ENCODE measurements around the gene KRT36. TPM values are rescaled to one million over a fixed set of nuclear protein-coding genes. Genes with fewer than 3 reads are reported as not detected.

Gene KRT36
- total RNA-seq, 4 donors from 2014 or later, result 0.38 TPM; not detected in 3

DNA sequence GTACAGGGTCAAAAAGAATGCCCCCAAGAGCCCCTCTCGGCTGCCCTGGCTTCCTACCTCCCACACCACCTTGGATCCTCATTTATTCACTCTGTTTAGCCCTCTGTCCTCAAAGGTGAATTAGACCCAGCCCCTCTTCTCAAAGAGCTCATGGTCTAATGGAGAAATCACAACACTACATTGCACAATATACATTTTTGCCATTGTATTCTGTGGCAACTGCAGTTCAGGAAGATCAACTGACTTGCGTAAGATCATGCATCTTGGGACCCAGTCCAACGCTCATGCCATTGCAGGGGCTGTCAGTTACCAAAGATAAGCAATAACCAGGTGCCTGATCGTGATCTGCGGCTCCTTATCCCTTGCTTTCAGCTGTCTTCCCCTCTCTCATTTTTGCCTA lies 50.3 kb downstream of the KRT36 start:
- H3K36me3 ChIP-seq, result no peaks in the 10 kb centered on the region
- H3K4me1 ChIP-seq, result no peaks in the 10 kb centered on the region
- WGBS, 2 donors, result 83 to 91% methylated on average over 4 of the region's 5 CpGs
- H3K27me3 ChIP-seq, result peaks cover 0 to 13% (median 0%) of the 10 kb centered on the region in 4 donors
- H3K4me3 ChIP-seq, result no peak overlapping the region
- intact Hi-C loops (cut with DNase I), result no loop called here
- DNase-seq, result no peak
- no peak for TF ChIP-seq POLR2A (IDR thresholded peaks at IDR 0.05)
- TF ChIP-seq, protein P1, sequence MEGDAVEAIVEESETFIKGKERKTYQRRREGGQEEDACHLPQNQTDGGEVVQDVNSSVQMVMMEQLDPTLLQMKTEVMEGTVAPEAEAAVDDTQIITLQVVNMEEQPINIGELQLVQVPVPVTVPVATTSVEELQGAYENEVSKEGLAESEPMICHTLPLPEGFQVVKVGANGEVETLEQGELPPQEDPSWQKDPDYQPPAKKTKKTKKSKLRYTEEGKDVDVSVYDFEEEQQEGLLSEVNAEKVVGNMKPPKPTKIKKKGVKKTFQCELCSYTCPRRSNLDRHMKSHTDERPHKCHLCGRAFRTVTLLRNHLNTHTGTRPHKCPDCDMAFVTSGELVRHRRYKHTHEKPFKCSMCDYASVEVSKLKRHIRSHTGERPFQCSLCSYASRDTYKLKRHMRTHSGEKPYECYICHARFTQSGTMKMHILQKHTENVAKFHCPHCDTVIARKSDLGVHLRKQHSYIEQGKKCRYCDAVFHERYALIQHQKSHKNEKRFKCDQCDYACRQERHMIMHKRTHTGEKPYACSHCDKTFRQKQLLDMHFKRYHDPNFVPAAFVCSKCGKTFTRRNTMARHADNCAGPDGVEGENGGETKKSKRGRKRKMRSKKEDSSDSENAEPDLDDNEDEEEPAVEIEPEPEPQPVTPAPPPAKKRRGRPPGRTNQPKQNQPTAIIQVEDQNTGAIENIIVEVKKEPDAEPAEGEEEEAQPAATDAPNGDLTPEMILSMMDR (IDR thresholded peaks at IDR 0.05), result no peak
- no peaks in the 10 kb centered on the region for H3K9me3 ChIP-seq
- no peak overlapping the region for H3K27ac ChIP-seq

DNA sequence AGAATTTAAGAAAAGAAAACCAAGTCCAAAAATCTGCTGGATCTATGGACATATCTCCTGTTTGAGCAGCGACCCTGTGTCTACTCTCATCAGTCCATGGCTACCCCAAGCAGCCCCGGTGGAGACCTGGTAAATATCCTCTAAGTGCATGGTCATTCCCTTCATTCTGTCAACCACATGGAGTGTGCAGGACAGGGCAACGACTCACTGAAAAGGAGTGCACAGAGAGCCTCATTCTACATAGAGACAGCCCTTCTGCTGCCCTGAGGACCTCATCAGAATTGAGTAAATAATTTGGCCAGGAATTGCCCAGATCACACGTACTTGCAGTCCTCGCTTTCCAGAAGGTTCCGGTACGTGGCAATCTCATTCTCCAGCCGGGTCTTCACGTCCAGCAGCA lies 51.9 kb downstream of the KRT36 start:
- Histone ChIP-seq H3K36me3 (no peaks in the 10 kb centered on the region), H3K9me3 (no peaks in the 10 kb centered on the region), H3K27ac (no peak overlapping the region), H3K4me1 (no peaks in the 10 kb centered on the region), H3K27me3 (peaks cover 0 to 4% (median 0%) of the 10 kb centered on the region in 4 donors), H3K4me3 (no peak overlapping the region)
- no peak for TF ChIP-seq POLR2A (IDR thresholded peaks at IDR 0.05)
- TF ChIP-seq, protein P1 (IDR thresholded peaks at IDR 0.05), result no peak
- intact Hi-C loops (cut with DNase I), result no loop called here
- no peak for DNase-seq
- WGBS, 2 donors, result 89% methylated on average over 9 of the region's 9 CpGs

DNA sequence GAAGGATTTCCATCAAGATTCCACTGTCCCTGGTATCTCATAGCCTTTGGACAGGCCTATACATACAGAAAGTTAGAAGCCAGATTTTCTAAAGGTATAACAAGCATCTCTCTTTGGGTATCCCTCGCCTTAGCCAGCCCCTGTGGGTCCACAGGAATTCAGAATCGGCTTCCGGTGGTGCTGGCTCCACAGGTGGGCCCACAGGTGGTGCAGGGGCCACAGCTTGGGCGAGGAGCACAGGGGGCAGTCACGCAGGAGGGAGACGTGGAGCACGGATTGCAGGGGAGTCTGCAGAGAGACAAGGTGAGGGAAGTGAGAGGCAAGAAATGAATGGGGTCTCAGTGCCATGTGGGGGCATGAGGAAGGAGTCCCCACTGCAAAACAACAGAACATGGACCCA lies 52.5 kb downstream of the KRT36 start:
- TF ChIP-seq POLR2A (IDR thresholded peaks at IDR 0.05), result no peak
- TF ChIP-seq, protein P1 (IDR thresholded peaks at IDR 0.05), result no peak
- intact Hi-C loops (cut with DNase I), result no loop called here
- H3K27ac ChIP-seq, result no peak overlapping the region
- DNase-seq, result no peak
- H3K4me3 ChIP-seq, result no peak overlapping the region
- H3K9me3 ChIP-seq, result no peaks in the 10 kb centered on the region
- WGBS, 2 donors, result 75 to 92% methylated on average over 7 of the region's 7 CpGs
- H3K27me3 ChIP-seq, result peaks cover 0 to 4% (median 0%) of the 10 kb centered on the region in 4 donors
- no peaks in the 10 kb centered on the region for H3K36me3 ChIP-seq
- no peaks in the 10 kb centered on the region for H3K4me1 ChIP-seq

Small RNA genes lying within 50 kb of the gene (small RNA-seq; reads per million reads assigned to genes)
- gene RNU2-32P, result 0 to 0.14 (median 0) reads per million in 4 donors

Other genes with a start within 250 kb of the KRT36 start
- gene KRTAP9-4, start 240.2 kb downstream of the KRT36 start, total RNA-seq, result not detected
- gene KRTAP9-9, start 234.5 kb downstream of the KRT36 start, total RNA-seq, result not detected
- gene KRTAP9-6, start 224.5 kb downstream of the KRT36 start, total RNA-seq, result not detected
- not detected for gene KRTAP9-7, start 214.2 kb downstream of the KRT36 start, total RNA-seq
- not detected for gene KRTAP29-1, start 187.1 kb downstream of the KRT36 start, total RNA-seq
- not detected for gene KRTAP16-1, start 180.6 kb downstream of the KRT36 start, total RNA-seq
- not detected for gene KRTAP17-1, start 174.2 kb downstream of the KRT36 start, total RNA-seq
- 1 to 10 TPM in 2 of 4 donors, under 1 TPM in 1, not detected in 1; 0.21 to 2.7 (median 1.9) TPM for gene KRT33A, start 139.1 kb downstream of the KRT36 start, total RNA-seq
- under 1 TPM in 2 of 4 donors, not detected in 2; 0.32 to 0.57 TPM for gene KRT33B, start 120.1 kb downstream of the KRT36 start, total RNA-seq
- gene KRT34, start 107.6 kb downstream of the KRT36 start, total RNA-seq, result 1 to 10 TPM in 1 of 4 donors, under 1 TPM in 3; 0.40 to 1.1 (median 0.64) TPM
- 1 to 10 TPM in 2 of 4 donors, under 1 TPM in 1, not detected in 1; 0.79 to 2.5 (median 1.5) TPM for gene KRT31, start 92.3 kb downstream of the KRT36 start, total RNA-seq
- not detected for gene KRT37, start 65.3 kb downstream of the KRT36 start, total RNA-seq
- gene KRT38, start 48.9 kb downstream of the KRT36 start, total RNA-seq, result under 1 TPM in 1 of 4 donors, not detected in 3; 0.18 TPM
- gene KRT32, start 22.5 kb downstream of the KRT36 start, total RNA-seq, result 10 to 100 TPM in 1 of 4 donors, 1 to 10 TPM in 2, under 1 TPM in 1; 0.61 to 12.8 (median 4.6) TPM
- not detected for gene KRT35, start 8.8 kb downstream of the KRT36 start, total RNA-seq
- over 10,000 TPM; 27,182 to 79,363 (median 33,601) TPM for gene KRT13, start 15.7 kb upstream of the KRT36 start, total RNA-seq
- 1,000 to 10,000 TPM in 3 of 4 donors, 100 to 1,000 TPM in 1; 743 to 2,833 (median 2,484) TPM for gene KRT15, start 29.0 kb upstream of the KRT36 start, total RNA-seq
- 1,000 to 10,000 TPM in 2 of 4 donors, 100 to 1,000 TPM in 2; 589 to 1,442 (median 1,001) TPM for gene KRT19, start 38.4 kb upstream of the KRT36 start, total RNA-seq
- gene KRT9, start 82.1 kb upstream of the KRT36 start, total RNA-seq, result under 1 TPM in 2 of 4 donors, not detected in 2; 0.19 to 0.61 TPM
- gene KRT14, start 97.0 kb upstream of the KRT36 start, total RNA-seq, result 1,000 to 10,000 TPM in 2 of 4 donors, 100 to 1,000 TPM in 2; 115 to 7,717 (median 1,579) TPM
- gene KRT16, start 122.9 kb upstream of the KRT36 start, total RNA-seq, result 1,000 to 10,000 TPM in 2 of 4 donors, 100 to 1,000 TPM in 2; 156 to 6,712 (median 1,275) TPM
- gene KRT17, start 134.7 kb upstream of the KRT36 start, total RNA-seq, result 1,000 to 10,000 TPM in 1 of 4 donors, 10 to 100 TPM in 3; 45.8 to 2,552 (median 75.7) TPM
- gene EIF1, start 199.0 kb upstream of the KRT36 start, total RNA-seq, result 100 to 1,000 TPM in 3 of 4 donors, 10 to 100 TPM in 1; 96.5 to 311 (median 223) TPM
- not detected for gene GAST, start 222.4 kb upstream of the KRT36 start, total RNA-seq
- under 1 TPM; 0.34 to 0.94 (median 0.53) TPM for gene HAP1, start 244.7 kb upstream of the KRT36 start, total RNA-seq